ENCODE results near the gene EPB41L4A.
A peak's percentile ranks its signal among the peaks of the same experiment; 100 is the strongest.

EPB41L4A gene

GRCh38 chr5:112159435-112159834 is 259.6 kb downstream of the EPB41L4A start:
- no peak for DNase-seq (ENCODE audit: low read depth)
- TF ChIP-seq CTCF (IDR thresholded peaks at IDR 0.05; ENCODE audit: insufficient read depth, low read depth, low read length, missing control alignments): no peak
- no peak overlapping the region for H3K4me3 ChIP-seq (ENCODE audit: low read depth, low read length)

GRCh38 chr5:112156211-112156610 is 262.9 kb downstream of the EPB41L4A start:
- no peak overlapping the region for H3K4me3 ChIP-seq (ENCODE audit: low read depth, low read length)
- TF ChIP-seq CTCF (IDR thresholded peaks at IDR 0.05; ENCODE audit: insufficient read depth, low read depth, low read length, missing control alignments): no peak
- DNase-seq (ENCODE audit: low read depth): no peak

GRCh38 chr5:112154940-112155686 is 264.0 kb downstream of the EPB41L4A start:
- TF ChIP-seq CTCF (IDR thresholded peaks at IDR 0.05; ENCODE audit: insufficient read depth, low read depth, low read length, missing control alignments): no peak
- no peak for DNase-seq (ENCODE audit: low read depth)
- no peak overlapping the region for H3K4me3 ChIP-seq (ENCODE audit: low read depth, low read length)

GRCh38 chr5:112149727-112150126 is 269.4 kb downstream of the EPB41L4A start:
- no peak for TF ChIP-seq CTCF (IDR thresholded peaks at IDR 0.05; ENCODE audit: insufficient read depth, low read depth, low read length, missing control alignments)
- DNase-seq (ENCODE audit: low read depth): no peak
- H3K4me3 ChIP-seq (ENCODE audit: low read depth, low read length): no peak overlapping the region

- peak; percentile 85 for DNase-seq (ENCODE audit: low read depth)
- H3K4me3 ChIP-seq (ENCODE audit: low read depth, low read length): peak overlapping the region; percentile 39
- peak; percentile 70 for TF ChIP-seq CTCF (IDR thresholded peaks at IDR 0.05; ENCODE audit: insufficient read depth, low read depth, low read length, missing control alignments)
These were observed 272.5 kb downstream of the EPB41L4A start for GRCh38 chr5:112146323-112147226.

- TF ChIP-seq CTCF (IDR thresholded peaks at IDR 0.05; ENCODE audit: insufficient read depth, low read depth, low read length, missing control alignments): no peak
- no peak for DNase-seq (ENCODE audit: low read depth)
- no peak overlapping the region for H3K4me3 ChIP-seq (ENCODE audit: low read depth, low read length)
These were observed 275.4 kb downstream of the EPB41L4A start for GRCh38 chr5:112143690-112144089.

Data from GM12865 (cell line).